ENCODE results near the gene AGBL4. TPM values are rescaled to one million over a fixed set of nuclear protein-coding genes. Genes with fewer than 3 reads are reported as not detected.

Gene AGBL4
- total RNA-seq, 5 donors from 2014 or later (not counting 1 experiment from before 2014, with no cell fraction given) = 0.58 TPM; not detected in 4

DNA sequence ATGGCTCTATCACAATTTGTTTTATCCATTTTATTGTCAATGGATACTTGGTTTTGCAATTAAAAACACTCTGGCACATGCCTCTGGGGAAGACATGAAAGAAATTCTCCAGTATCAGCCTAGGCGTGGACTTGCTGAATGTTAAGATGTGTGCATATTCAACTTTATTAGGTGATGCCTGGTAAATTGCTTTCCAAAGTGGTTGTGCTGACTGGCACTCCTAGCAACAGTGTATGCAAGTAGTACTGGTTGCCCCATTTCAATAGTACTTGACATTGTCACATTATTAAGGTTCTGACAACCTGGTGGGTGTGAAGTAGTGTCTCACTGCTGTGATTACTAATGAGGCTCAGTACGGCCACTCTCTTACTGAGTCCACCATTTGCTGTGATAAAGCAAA is 1295.2 kb downstream of the AGBL4 start:
- POLR2A ChIA-PET = no interaction called here
- no peak overlapping the region for H3K27ac Mint-ChIP-seq
- no peaks in the 10 kb centered on the region for H3K36me3 Mint-ChIP-seq
- Histone ChIP-seq H3K9me3 (no peaks in the 10 kb centered on the region), H3K36me3 (ENCODE audit: control insufficient read depth in 2 of 2, extremely low read depth in 1 of 2, insufficient read depth in 1 of 2, low read length in 1 of 2) (peaks cover 0 to 3% of the 10 kb centered on the region in 2 donors), H3K4me3 (ENCODE audit: control insufficient read depth in 1 of 2, extremely low read depth in 1 of 2, low read length in 1 of 2) (no peak overlapping the region), H3K27ac (ENCODE audit: low read length) (no peak overlapping the region), H3K4me1 (ENCODE audit: control insufficient read depth in 1 of 2, extremely low read depth in 1 of 2, insufficient read depth in 2 of 2, low read length in 2 of 2) (no peaks in the 10 kb centered on the region), H3K27me3 (replicated peaks in 1 of 2; ENCODE audit: control insufficient read depth in 2 of 2, extremely low read depth in 1 of 2, insufficient read depth in 2 of 2, low read length in 1 of 2) (no peaks in the 10 kb centered on the region)
- WGBS (ENCODE audit: insufficient coverage) = 100% methylated on average over 1 of the region's 2 CpGs
- H3K27me3 Mint-ChIP-seq = no peaks in the 10 kb centered on the region
- DNase-seq (no peak), ATAC-seq (replicated peaks in 1 of 4) (no peak)
- CTCF ChIA-PET = no interaction called here
- H3K4me1 Mint-ChIP-seq = peaks cover 0 to 7% (median 4%) of the 10 kb centered on the region in 3 donors
- H3K9me3 Mint-ChIP-seq = no peaks in the 10 kb centered on the region
- no peak overlapping the region for H3K4me3 Mint-ChIP-seq

- H3K36me3 ChIP-seq (ENCODE audit: control insufficient read depth in 2 of 2, extremely low read depth in 1 of 2, insufficient read depth in 1 of 2, low read length in 1 of 2) = peaks cover 0 to 3% of the 10 kb centered on the region in 2 donors
- H3K4me1 ChIP-seq (ENCODE audit: control insufficient read depth in 1 of 2, extremely low read depth in 1 of 2, insufficient read depth in 2 of 2, low read length in 2 of 2) = no peaks in the 10 kb centered on the region
- no CpG with 5 or more reads among the region's 4 CpGs for WGBS (ENCODE audit: insufficient coverage)
- Mint-ChIP-seq H3K4me3 (no peak overlapping the region), H3K4me1 (peaks cover 0 to 7% (median 4%) of the 10 kb centered on the region in 3 donors), H3K36me3 (no peaks in the 10 kb centered on the region), H3K27me3 (no peaks in the 10 kb centered on the region), H3K27ac (no peak overlapping the region), H3K9me3 (no peaks in the 10 kb centered on the region)
- DNase-seq (no peak), ATAC-seq (replicated peaks in 1 of 4) (no peak)
- POLR2A ChIA-PET = no interaction called here
- no peaks in the 10 kb centered on the region for H3K27me3 ChIP-seq (replicated peaks in 1 of 2; ENCODE audit: control insufficient read depth in 2 of 2, extremely low read depth in 1 of 2, insufficient read depth in 2 of 2, low read length in 1 of 2)
- H3K4me3 ChIP-seq (ENCODE audit: control insufficient read depth in 1 of 2, extremely low read depth in 1 of 2, low read length in 1 of 2) = no peak overlapping the region
- H3K9me3 ChIP-seq = no peaks in the 10 kb centered on the region
- no peak overlapping the region for H3K27ac ChIP-seq (ENCODE audit: low read length)
- CTCF ChIA-PET = no interaction called here
Measured at GRCh38 chr1:48726557-48727215, 1297.1 kb downstream of the AGBL4 start.

GRCh38 chr1:48726139-48726538 is 1297.6 kb downstream of the AGBL4 start:
- DNase-seq (no peak), ATAC-seq (replicated peaks in 1 of 4) (no peak)
- H3K27me3 ChIP-seq (replicated peaks in 1 of 2; ENCODE audit: control insufficient read depth in 2 of 2, extremely low read depth in 1 of 2, insufficient read depth in 2 of 2, low read length in 1 of 2) = peaks cover 0 to 3% of the 10 kb centered on the region in 2 experiments
- no CpG with 5 or more reads among the region's 2 CpGs for WGBS (ENCODE audit: insufficient coverage)
- H3K27ac ChIP-seq (ENCODE audit: low read length) = no peak overlapping the region
- H3K9me3 ChIP-seq = no peaks in the 10 kb centered on the region
- H3K4me1 ChIP-seq (ENCODE audit: control insufficient read depth in 1 of 2, extremely low read depth in 1 of 2, insufficient read depth in 2 of 2, low read length in 2 of 2) = no peaks in the 10 kb centered on the region
- peaks cover 0 to 7% (median 4%) of the 10 kb centered on the region in 3 donors for H3K4me1 Mint-ChIP-seq
- ChIA-PET CTCF (no interaction called here), POLR2A (no interaction called here)
- no peak overlapping the region for H3K4me3 Mint-ChIP-seq
- no peaks in the 10 kb centered on the region for H3K36me3 ChIP-seq (ENCODE audit: control insufficient read depth in 2 of 2, extremely low read depth in 1 of 2, insufficient read depth in 1 of 2, low read length in 1 of 2)
- no peaks in the 10 kb centered on the region for H3K36me3 Mint-ChIP-seq
- H3K27ac Mint-ChIP-seq = no peak overlapping the region
- no peaks in the 10 kb centered on the region for H3K27me3 Mint-ChIP-seq
- no peaks in the 10 kb centered on the region for H3K9me3 Mint-ChIP-seq
- H3K4me3 ChIP-seq (ENCODE audit: control insufficient read depth in 1 of 2, extremely low read depth in 1 of 2, low read length in 1 of 2) = no peak overlapping the region

GRCh38 chr1:48725341-48726046 is 1298.3 kb downstream of the AGBL4 start:
- H3K4me1 Mint-ChIP-seq = peaks cover 0 to 7% (median 4%) of the 10 kb centered on the region in 3 donors
- no peaks in the 10 kb centered on the region for H3K27me3 Mint-ChIP-seq
- Histone ChIP-seq H3K4me1 (ENCODE audit: control insufficient read depth in 1 of 2, extremely low read depth in 1 of 2, insufficient read depth in 2 of 2, low read length in 2 of 2) (no peaks in the 10 kb centered on the region), H3K36me3 (ENCODE audit: control insufficient read depth in 2 of 2, extremely low read depth in 1 of 2, insufficient read depth in 1 of 2, low read length in 1 of 2) (no peaks in the 10 kb centered on the region), H3K27me3 (replicated peaks in 1 of 2; ENCODE audit: control insufficient read depth in 2 of 2, extremely low read depth in 1 of 2, insufficient read depth in 2 of 2, low read length in 1 of 2) (peaks cover 0 to 3% of the 10 kb centered on the region in 2 experiments), H3K9me3 (no peaks in the 10 kb centered on the region), H3K4me3 (ENCODE audit: control insufficient read depth in 1 of 2, extremely low read depth in 1 of 2, low read length in 1 of 2) (no peak overlapping the region), H3K27ac (ENCODE audit: low read length) (no peak overlapping the region)
- WGBS (ENCODE audit: insufficient coverage) = 98% methylated on average over 4 of the region's 5 CpGs
- H3K4me3 Mint-ChIP-seq = no peak overlapping the region
- ChIA-PET CTCF (no interaction called here), POLR2A (no interaction called here)
- DNase-seq (no peak), ATAC-seq (replicated peaks in 1 of 4) (no peak)
- no peaks in the 10 kb centered on the region for H3K36me3 Mint-ChIP-seq
- H3K27ac Mint-ChIP-seq = no peak overlapping the region
- no peaks in the 10 kb centered on the region for H3K9me3 Mint-ChIP-seq

GRCh38 chr1:48720929-48721328 is 1302.8 kb downstream of the AGBL4 start:
- H3K27me3 Mint-ChIP-seq = peaks cover 0 to 2% of the 10 kb centered on the region in 2 donors
- no peak for DNase-seq
- Histone ChIP-seq H3K9me3 (no peaks in the 10 kb centered on the region), H3K27ac (ENCODE audit: low read length) (no peak overlapping the region), H3K27me3 (replicated peaks in 1 of 2; ENCODE audit: control insufficient read depth in 2 of 2, extremely low read depth in 1 of 2, insufficient read depth in 2 of 2, low read length in 1 of 2) (peaks cover 0 to 3% of the 10 kb centered on the region in 2 experiments), H3K4me1 (ENCODE audit: control insufficient read depth in 1 of 2, extremely low read depth in 1 of 2, insufficient read depth in 2 of 2, low read length in 2 of 2) (no peaks in the 10 kb centered on the region), H3K36me3 (ENCODE audit: control insufficient read depth in 2 of 2, extremely low read depth in 1 of 2, insufficient read depth in 1 of 2, low read length in 1 of 2) (no peaks in the 10 kb centered on the region), H3K4me3 (ENCODE audit: control insufficient read depth in 1 of 2, extremely low read depth in 1 of 2, low read length in 1 of 2) (no peak overlapping the region)
- POLR2A ChIA-PET = no interaction called here
- H3K36me3 Mint-ChIP-seq = no peaks in the 10 kb centered on the region
- H3K9me3 Mint-ChIP-seq = no peaks in the 10 kb centered on the region
- H3K27ac Mint-ChIP-seq = no peak overlapping the region
- no peak overlapping the region for H3K4me3 Mint-ChIP-seq
- CTCF ChIA-PET = no interaction called here
- ATAC-seq (replicated peaks in 1 of 4) = no peak
- no peaks in the 10 kb centered on the region for H3K4me1 Mint-ChIP-seq

GRCh38 chr1:48718705-48719104 is 1305.0 kb downstream of the AGBL4 start:
- no peak overlapping the region for H3K27ac Mint-ChIP-seq
- no peak overlapping the region for H3K27ac ChIP-seq (ENCODE audit: low read length)
- CTCF ChIA-PET = no interaction called here
- DNase-seq (no peak), ATAC-seq (replicated peaks in 1 of 4) (no peak)
- no peaks in the 10 kb centered on the region for H3K9me3 Mint-ChIP-seq
- WGBS (ENCODE audit: insufficient coverage) = 100% methylated on average over 2 of the region's 4 CpGs
- no peaks in the 10 kb centered on the region for H3K4me1 Mint-ChIP-seq
- H3K36me3 Mint-ChIP-seq = no peaks in the 10 kb centered on the region
- no peak overlapping the region for H3K4me3 ChIP-seq (ENCODE audit: control insufficient read depth in 1 of 2, extremely low read depth in 1 of 2, low read length in 1 of 2)
- no peak overlapping the region for H3K4me3 Mint-ChIP-seq
- peaks cover 0 to 3% of the 10 kb centered on the region in 2 experiments for H3K27me3 ChIP-seq (replicated peaks in 1 of 2; ENCODE audit: control insufficient read depth in 2 of 2, extremely low read depth in 1 of 2, insufficient read depth in 2 of 2, low read length in 1 of 2)
- H3K9me3 ChIP-seq = no peaks in the 10 kb centered on the region
- peaks cover 0 to 2% of the 10 kb centered on the region in 2 donors for H3K27me3 Mint-ChIP-seq
- POLR2A ChIA-PET = no interaction called here
- H3K4me1 ChIP-seq (ENCODE audit: control insufficient read depth in 1 of 2, extremely low read depth in 1 of 2, insufficient read depth in 2 of 2, low read length in 2 of 2) = no peaks in the 10 kb centered on the region
- no peaks in the 10 kb centered on the region for H3K36me3 ChIP-seq (ENCODE audit: control insufficient read depth in 2 of 2, extremely low read depth in 1 of 2, insufficient read depth in 1 of 2, low read length in 1 of 2)
